Frontal cortex (tissue), 4 donors: Measurements from ENCODE around the gene FASLG. TPM values are rescaled to one million over a fixed set of nuclear protein-coding genes. Genes with fewer than 3 reads are reported as not detected.
A peak's percentile ranks its signal among the peaks of the same experiment; 100 is the strongest.

Source experiments
- DNase-seq, 2 donors: peaks; one replicate each; pipeline ENCODE4 v3.0.0; 2012; ENCODE audit warnings: low spot score in 2 of 2
- FAIRE-seq: peaks from 2 replicates; lab custom pipeline; 2012; peaks lifted over from hg19 to GRCh38; lab: Jason Lieb, UNC
- total RNA-seq: library from RNA; depleted of rRNA; stranded (reverse); fragments of >200 nt; gene quantifications from one replicate; pipeline ENCODE4 v1.2.3, GENCODE V29; 2014
- donor health status: control.
- donor health status: control.
- donor health status: control.

Gene FASLG
- total RNA-seq, 1 donor from 2014 or later, result not detected

DNA sequence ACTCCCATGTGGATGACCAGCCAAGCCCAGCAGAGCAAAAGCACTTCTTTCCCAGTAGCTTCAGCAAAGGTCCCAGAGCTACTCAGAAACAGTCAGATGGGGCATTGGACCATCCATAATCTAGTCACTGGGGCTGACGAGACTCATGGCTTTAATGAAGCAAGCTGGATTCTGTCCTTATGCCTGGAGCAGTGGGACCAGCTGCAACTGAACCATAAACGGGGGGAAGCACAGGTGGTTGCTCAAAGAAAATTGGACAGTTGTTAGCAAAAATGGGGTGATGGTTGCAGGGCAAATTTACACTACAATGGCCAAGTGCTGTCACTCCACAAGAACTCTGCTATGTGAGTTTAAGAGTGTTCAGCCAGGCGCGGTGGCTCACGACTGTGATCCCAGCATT is 17.4 kb upstream of the FASLG start:
- no peak for FAIRE-seq

DNA sequence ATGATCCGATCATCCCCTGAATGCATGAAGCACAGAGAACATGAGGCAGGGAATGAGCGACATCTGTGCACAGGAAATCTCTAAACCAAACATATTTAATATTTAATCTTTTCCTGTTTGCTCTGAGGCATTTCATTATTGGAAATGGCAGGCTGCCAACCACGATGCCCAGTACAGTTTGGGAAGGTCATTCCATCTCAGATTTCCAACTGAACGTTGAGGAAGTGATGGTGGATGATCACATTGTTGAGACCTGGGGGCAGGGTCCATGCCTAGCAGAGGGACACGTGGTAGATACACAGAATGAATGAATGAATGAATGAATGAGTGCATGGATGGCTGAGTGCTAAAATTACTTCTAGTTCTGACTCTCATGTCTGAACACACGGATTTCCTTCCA is 15.9 kb upstream of the FASLG start:
- FAIRE-seq (no peak), DNase-seq (no peak)

More for the DNA sequence above, 17.4 kb upstream of the FASLG start:
- DNase-seq, result no peak

GRCh38 chr1:172646653-172647052 is 12.2 kb upstream of the FASLG start:
- FAIRE-seq (no peak), DNase-seq (no peak)

DNA sequence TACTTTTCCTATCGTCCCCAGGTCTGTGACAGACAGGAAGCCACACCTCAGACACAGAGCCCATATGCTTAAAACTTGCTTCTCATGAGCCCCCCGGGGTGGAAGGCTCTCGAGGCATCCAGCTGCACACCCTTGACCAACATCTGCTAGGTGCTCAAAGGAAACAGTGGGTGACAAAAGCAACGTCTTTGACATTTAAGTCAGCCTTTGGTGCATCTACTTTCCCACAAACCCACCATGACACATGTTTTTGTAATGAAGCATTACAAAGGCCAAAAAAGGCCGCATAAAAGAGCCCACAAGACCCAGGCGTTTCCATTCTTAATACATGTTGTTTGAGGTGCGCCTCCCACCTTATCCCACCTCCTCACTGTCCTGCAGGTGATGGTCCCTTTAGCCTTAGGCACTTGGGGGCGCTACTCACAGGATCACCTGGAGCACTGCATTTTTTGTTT is 11.8 kb upstream of the FASLG start:
- no peak for FAIRE-seq
- no peak for DNase-seq

DNA sequence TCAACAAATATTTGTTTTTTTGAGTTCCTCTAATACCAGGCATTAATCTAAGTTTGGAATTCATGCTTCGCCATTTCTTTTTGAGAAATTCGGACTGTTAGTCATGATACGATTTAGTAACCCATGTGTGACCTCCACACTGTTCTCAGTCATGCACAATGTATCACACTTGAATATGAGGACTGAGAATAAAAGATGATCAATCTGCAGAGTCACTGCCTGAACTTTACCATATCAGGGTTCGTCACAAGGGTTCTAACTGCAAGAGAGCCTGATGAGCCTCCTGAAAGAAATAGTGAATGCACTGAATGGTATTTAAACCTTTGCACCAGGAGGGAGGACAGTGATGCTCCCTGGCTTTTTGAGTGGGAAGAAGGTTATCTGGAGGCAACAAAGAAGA is 10.9 kb upstream of the FASLG start:
- FAIRE-seq (no peak), DNase-seq (no peak)

- FAIRE-seq (no peak), DNase-seq (no peak)
Observed at GRCh38 chr1:172650474-172651193, 8.3 kb upstream of the FASLG start.

DNA sequence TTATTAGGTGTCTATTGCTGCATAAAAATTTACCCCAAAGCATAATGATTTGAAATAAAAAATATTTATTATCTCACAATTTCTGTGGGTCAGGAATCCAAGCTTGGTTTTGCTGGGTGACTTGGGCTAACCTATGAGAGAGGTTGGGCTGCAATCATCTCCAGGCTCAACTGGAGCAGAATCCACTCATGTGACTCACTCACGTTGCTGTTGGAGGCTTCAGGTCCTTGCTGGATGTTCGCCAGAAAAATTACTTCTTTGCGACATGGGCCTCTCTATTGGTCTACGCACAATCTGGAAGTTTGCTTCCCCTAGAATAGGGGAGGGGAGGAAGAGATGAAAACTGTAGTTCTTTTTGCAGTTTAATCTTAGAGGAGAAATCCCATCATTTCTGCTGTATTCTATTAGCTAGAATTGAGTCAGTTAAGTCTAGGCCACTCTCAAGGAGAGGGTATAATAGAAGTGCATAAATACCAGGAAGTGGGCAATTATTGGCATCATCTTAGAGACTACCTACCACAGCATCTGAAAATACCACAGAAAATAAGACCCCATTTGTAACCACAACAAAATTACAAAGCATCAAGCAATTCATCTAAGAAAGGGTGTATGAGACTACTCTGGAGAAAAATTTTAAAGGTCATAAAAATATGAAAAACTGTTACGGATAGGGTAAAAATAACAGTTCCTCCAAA is 5.7 kb upstream of the FASLG start:
- no peak for DNase-seq
- FAIRE-seq, result no peak

- FAIRE-seq, result no peak
- DNase-seq, result no peak
Observed at GRCh38 chr1:172654535-172654934, 4.4 kb upstream of the FASLG start.

DNA sequence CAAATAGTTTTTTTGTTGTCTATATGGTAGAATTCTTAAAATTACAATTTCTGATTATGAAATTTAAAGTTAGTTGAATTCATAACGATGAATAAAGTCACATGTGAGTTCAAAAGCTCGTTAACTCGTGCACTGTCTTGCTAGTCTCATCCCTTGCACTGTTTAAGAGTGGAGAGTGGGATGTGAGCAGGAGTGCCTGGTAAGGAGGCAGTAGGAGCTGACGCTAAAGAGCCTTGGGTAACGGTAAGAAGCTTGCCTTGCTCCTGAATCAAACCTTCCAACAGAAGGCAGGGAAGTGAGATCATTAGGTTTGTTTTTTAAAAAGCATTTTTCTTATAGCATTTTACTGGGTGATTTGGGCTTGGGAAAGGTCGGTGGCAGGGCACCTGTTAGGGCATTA is 2.3 kb upstream of the FASLG start:
- DNase-seq, result no peak
- no peak for FAIRE-seq

- DNase-seq (no peak), FAIRE-seq (no peak)
Observed at GRCh38 chr1:172657586-172657985, 1.3 kb upstream of the FASLG start.

DNA sequence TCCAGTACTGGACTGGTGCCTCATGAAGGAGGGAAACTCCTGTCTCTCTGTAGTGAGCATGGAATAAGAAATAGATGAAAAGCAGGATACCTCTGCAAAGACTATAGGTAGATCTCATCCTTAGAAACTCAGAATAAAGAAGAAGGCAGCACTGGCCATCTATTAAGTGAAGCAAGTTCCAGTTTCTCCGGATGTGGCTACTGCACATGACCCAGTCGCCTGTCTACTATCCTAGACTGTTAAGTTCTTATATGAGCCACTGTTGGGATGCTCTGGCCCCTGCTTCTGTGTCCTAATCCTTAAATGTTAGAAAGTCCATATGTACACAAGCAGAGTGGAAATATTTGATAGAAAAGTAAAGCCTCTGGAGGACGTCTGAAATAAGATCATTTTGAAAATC is 2.2 kb downstream of the FASLG start:
- no peak for FAIRE-seq

DNA sequence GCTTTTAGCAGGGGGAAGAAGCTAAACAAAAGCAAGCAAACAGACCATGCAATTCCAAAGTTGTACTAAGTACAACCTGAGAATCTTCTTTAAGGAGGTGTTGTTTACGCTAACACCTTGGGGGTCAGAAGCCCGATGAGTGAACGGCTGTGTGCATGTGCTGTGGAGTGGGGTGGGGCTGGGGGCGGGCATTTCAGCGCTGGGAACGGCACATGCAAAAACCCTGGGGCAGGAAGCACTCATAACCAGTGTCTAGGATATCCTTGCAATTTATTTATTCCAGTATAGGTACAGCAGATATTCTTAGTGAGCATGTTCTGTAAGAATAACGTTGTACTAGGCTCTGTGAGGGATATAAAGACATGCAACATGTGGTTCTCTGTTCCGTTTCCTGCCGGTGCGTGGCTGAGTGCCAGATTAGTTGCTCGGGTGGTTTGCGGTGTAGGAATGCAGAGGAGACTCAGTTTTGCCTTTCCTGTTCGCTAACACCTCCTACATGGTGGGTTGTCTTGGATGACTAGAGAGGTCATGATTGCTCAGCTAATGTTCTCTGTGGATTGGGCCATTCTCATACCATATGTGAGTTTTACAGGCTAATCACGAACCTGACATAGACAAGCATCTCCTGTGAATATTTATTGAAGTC is 3.7 kb downstream of the FASLG start:
- DNase-seq (peak in 1 of 2 donors; percentile 18), FAIRE-seq (no peak)

More for the DNA sequence above, 2.2 kb downstream of the FASLG start:
- no peak for DNase-seq

DNA sequence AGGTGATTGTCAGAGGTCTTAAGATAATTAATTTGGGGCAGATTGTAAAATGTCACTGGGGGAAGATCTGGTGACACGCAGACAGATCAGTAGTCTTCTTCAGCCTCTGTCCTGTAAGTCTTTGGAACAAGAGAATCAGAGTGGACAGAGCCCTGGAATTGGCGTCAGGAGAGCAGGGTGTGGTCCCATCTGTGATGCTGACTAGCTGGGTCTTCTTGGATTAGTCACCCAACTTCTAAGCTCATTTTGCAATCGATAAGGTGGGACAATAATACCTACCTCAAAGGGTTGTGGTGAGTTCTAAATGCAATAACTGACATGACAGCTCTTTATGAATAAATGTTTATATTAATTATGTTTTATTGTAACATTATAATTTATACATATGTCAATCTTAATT is 4.8 kb downstream of the FASLG start:
- FAIRE-seq, result no peak
- no peak for DNase-seq

DNA sequence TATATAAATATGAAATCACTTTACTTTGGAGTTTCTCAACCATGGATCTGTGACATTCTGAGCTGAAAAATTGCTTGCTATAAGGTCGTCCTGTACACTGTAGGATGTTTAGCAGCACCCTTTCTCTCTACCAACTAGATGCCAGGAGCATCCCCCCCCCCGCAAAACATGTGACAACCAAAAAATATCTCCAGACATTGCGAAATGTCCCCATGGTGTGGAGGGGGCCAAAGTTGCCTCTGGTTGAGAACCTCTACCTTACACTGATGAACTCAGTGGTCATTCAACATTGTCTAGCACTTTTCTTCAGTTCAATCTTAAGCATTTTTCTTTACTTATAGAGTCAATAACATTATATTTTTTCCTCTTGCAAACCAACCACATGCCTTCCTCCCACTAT is 9.2 kb downstream of the FASLG start:
- FAIRE-seq, result no peak

GRCh38 chr1:172669011-172669410 is 10.1 kb downstream of the FASLG start:
- FAIRE-seq, result no peak
- DNase-seq, result no peak

More for the DNA sequence above, 9.2 kb downstream of the FASLG start:
- no peak for DNase-seq

DNA sequence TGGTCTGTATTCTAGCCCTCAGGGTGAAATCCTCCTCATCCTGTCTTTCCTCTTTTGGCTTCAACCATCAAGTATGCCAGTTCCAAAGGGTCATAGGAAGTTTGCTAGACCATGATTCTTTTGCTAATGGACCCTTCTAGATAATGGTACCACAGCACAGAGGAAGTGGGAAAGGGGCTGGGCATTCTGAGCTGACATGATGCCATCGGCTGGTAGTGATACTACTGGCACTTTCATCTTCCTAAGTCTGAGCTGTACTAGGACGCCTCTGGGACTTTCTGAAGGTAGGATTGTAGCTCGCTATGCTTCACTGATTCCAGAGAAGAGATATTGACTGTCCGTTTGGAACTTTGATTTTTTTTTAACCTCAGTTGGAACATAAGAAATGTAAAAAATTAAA is 11.4 kb downstream of the FASLG start:
- no peak for FAIRE-seq
- DNase-seq, result no peak

- DNase-seq, result no peak
- no peak for FAIRE-seq
Observed at GRCh38 chr1:172670791-172671190, 11.9 kb downstream of the FASLG start.

DNA sequence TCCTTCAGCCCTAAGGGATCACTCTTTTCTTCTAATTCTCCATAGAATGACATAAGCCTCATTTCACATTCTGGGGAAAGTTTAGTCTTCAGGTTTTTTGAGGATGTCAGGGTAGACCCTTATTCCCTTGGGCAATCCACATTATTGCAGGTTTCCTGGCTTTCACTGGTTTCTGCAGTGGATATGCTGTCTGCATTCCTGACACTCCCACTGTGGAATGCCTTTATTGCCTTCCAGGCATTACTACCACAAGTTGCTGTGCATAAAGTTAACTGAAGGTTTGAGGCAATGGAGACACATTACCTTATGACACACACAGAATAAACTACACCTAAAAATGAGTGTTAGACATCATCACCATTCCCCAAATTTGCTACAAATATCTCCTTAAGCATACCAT is 12.7 kb downstream of the FASLG start:
- DNase-seq (no peak), FAIRE-seq (no peak)

GRCh38 chr1:172672720-172673119 is 13.8 kb downstream of the FASLG start:
- DNase-seq (no peak), FAIRE-seq (no peak)

DNA sequence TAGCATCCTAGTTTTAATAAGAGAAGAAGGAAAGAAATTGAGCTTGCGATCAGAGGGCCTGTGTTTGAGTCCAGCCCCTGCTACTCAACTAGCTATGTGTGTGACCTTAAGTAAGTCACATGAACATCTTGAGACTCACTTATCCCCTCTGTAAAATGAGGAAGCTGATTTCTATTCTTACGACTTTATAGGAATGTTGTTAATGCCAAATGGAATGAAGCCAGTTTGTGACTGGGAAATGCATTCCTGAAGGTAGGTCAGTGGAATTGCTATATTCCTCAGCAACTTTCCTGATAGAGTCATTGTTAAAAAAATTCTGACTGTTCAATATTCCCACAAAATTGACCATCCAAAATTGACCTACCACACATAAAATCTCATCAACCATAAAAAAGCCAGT is 14.9 kb downstream of the FASLG start:
- no peak for FAIRE-seq

More for the DNA sequence above, 14.9 kb downstream of the FASLG start:
- DNase-seq, result no peak
